Hepatocyte (in vitro differentiated cells): ENCODE results near the gene ANO2. TPM values are rescaled to one million over a fixed set of nuclear protein-coding genes. Genes with fewer than 3 reads are reported as not detected.

Experiments used
- DNase-seq: peaks from one replicate; pipeline ENCODE4 v3.0.0-alpha.2; 2016; ENCODE audit warnings: low spot score
- H2AFZ ChIP-seq: fragments of 200-600 bp; sonication (generic); 2 replicates; pipeline ENCODE4 v1.6.0; 2016; ENCODE audit warnings: antibody characterized with exemption, mild to moderate bottlenecking
- H3K27ac ChIP-seq: fragments of 200-600 bp; sonication (generic); 2 replicates; pipeline ENCODE4 v1.5.1; 2016; ENCODE audit warnings: mild to moderate bottlenecking
- H3K27me3 ChIP-seq: fragments of 200-600 bp; sonication (generic); 2 replicates; pipeline ENCODE4 v1.6.1; 2016
- H3K36me3 ChIP-seq: fragments of 200-600 bp; sonication (generic); replicated peaks from 2 replicates; pipeline ENCODE4 v1.5.1; 2016; ENCODE audit warnings: low read depth; ENCODE audit not compliant: insufficient read depth
- H3K4me1 ChIP-seq: fragments of 200-600 bp; sonication (generic); 2 replicates; pipeline ENCODE4 v1.5.1; 2016; ENCODE audit warnings: mild to moderate bottlenecking, moderate library complexity; ENCODE audit not compliant: insufficient read depth
- H3K4me2 ChIP-seq: fragments of 200-600 bp; sonication (generic); 2 replicates; pipeline ENCODE4 v1.6.0; 2016
- H3K4me3 ChIP-seq: fragments of 200-600 bp; sonication (generic); 2 replicates; pipeline ENCODE4 v1.5.1; 2016; ENCODE audit warnings: mild to moderate bottlenecking
- H3K79me2 ChIP-seq: fragments of 200-600 bp; sonication (generic); 2 replicates; pipeline ENCODE4 v1.6.0; 2017; ENCODE audit warnings: mild to moderate bottlenecking
- H3K9me2 ChIP-seq: fragments of 200-600 bp; sonication (generic); replicated peaks from 2 replicates; pipeline ENCODE4 v1.6.0; 2017; ENCODE audit warnings: mild to moderate bottlenecking; ENCODE audit not compliant: insufficient read depth
- H3K9me3 ChIP-seq: fragments of 200-600 bp; sonication (generic); 2 replicates; pipeline ENCODE4 v1.5.1; 2016; ENCODE audit warnings: low read depth, mild to moderate bottlenecking
- H4K20me1 ChIP-seq: fragments of 200-600 bp; sonication (generic); 2 replicates; pipeline ENCODE4 v1.6.0; 2016; ENCODE audit warnings: mild to moderate bottlenecking; ENCODE audit not compliant: insufficient read depth, poor library complexity, severe bottlenecking
- EZH2 ChIP-seq: fragments of 200-600 bp; sonication (generic); IDR thresholded peaks from 2 replicates; pipeline ENCODE4 v1.6.1; 2016; ENCODE audit warnings: antibody characterized with exemption, mild to moderate bottlenecking, borderline replicate concordance
- EZH2phosphoT487 ChIP-seq: fragments of 200-600 bp; sonication (generic); IDR thresholded peaks from one replicate; pipeline ENCODE4 v1.6.1; 2018; ENCODE audit warnings: antibody characterized with exemption, mild to moderate bottlenecking, low read depth, moderate library complexity; ENCODE audit not compliant: unreplicated experiment, severe bottlenecking
- WGBS: methylation state at CpG from one replicate; pipeline ENCODE4 v1.1.6; 2016; ENCODE audit warnings: low lambda C conversion rate; ENCODE audit errors: missing lambda C conversion rate; 5-methylcytosine and 5-hydroxymethylcytosine counted together
- polyA plus RNA-seq: library from polyadenylated mRNA; unstranded; fragments of >200 nt; fragmentation: Nextera tagmentation; extraction: Ambion mirVana; gene quantifications from 2 replicates; pipeline ENCODE4 v1.2.1, GENCODE V29; 2016
- total RNA-seq: library from RNA; depleted of rRNA; stranded (reverse); fragments of >200 nt; gene quantifications from 2 replicates; pipeline ENCODE4 v1.2.3, GENCODE V29; 2014
- TF ChIP-seq, protein P1 (sequence below): fragments of 200-600 bp; sonication (generic); IDR thresholded peaks from 2 replicates; pipeline ENCODE4 v1.5.1; 2016; ENCODE audit warnings: antibody characterized with exemption, mild to moderate bottlenecking; ENCODE audit not compliant: poor library complexity

Gene ANO2
- total and polyA plus RNA-seq, 2 experiments from 2014 or later, result 1.0 to 1.9 TPM

DNA sequence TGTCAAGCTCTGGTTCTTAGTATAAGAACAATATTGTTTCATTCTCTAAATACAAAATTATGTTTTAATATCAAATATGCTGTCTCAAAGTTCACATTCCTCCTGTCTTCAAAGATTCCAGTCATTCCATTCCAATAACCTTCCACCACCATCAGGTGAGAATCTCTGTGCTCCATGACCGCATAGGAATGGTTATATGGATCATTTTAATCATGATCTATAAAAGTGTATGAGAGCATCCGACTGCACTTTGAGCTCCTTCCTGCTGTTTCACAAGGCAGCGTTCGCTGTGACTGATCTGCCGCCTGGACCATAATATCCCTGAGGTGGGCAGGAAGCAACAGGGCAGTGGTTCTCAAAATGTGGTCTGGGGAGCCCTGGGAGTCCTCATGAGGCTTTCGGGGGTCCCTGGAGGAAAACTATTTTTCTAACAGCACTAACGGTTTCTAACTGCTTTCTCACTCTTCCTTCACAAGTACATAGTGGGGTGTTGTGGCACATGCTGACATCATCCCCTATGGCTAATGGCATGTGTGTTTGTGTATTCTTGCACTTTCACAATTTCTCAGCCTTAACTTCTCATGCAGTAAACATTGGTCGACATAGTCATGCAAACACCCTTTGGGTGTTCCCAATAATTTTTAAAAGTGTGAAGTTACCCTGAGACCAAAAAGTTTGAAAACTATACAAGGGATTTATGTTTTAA is 137.4 kb downstream of the ANO2 start:
- Histone ChIP-seq H3K9me3 (no peaks in the 10 kb centered on the region), H3K4me3 (no peak overlapping the region), H3K4me2 (no peak overlapping the region), H3K36me3 (no peaks in the 10 kb centered on the region), H3K9me2 (no peaks in the 10 kb centered on the region), H4K20me1 (no peaks in the 10 kb centered on the region), H2AFZ (no peak overlapping the region), H3K4me1 (peaks cover 4% of the 10 kb centered on the region), H3K27me3 (peaks cover 14% of the 10 kb centered on the region), H3K27ac (peak overlapping the region; percentile 44), H3K79me2 (no peaks in the 10 kb centered on the region)
- no peak for DNase-seq
- WGBS, result 72% methylated on average over 8 of the region's 8 CpGs
- TF ChIP-seq EZH2 (no peak), EZH2phosphoT487 (no peak)
- TF ChIP-seq, protein P1, sequence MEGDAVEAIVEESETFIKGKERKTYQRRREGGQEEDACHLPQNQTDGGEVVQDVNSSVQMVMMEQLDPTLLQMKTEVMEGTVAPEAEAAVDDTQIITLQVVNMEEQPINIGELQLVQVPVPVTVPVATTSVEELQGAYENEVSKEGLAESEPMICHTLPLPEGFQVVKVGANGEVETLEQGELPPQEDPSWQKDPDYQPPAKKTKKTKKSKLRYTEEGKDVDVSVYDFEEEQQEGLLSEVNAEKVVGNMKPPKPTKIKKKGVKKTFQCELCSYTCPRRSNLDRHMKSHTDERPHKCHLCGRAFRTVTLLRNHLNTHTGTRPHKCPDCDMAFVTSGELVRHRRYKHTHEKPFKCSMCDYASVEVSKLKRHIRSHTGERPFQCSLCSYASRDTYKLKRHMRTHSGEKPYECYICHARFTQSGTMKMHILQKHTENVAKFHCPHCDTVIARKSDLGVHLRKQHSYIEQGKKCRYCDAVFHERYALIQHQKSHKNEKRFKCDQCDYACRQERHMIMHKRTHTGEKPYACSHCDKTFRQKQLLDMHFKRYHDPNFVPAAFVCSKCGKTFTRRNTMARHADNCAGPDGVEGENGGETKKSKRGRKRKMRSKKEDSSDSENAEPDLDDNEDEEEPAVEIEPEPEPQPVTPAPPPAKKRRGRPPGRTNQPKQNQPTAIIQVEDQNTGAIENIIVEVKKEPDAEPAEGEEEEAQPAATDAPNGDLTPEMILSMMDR, result no peak

DNA sequence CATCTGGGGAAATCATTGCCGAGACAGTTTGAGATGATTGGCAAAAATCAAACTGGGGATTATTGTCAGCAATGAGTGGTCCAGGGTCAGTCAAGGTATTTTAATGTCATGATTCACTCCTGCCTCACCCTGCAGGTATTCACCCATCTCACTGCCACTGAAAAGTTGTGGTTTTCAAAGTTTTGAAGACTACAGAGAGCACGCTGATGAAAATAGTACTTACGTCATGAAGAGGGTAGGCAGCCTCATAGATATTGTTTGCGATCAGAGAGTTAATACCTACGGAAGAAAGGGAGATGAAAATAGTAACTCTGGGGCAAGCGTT is 138.0 kb downstream of the ANO2 start:
- peaks cover 4% of the 10 kb centered on the region for H3K4me1 ChIP-seq
- no peaks in the 10 kb centered on the region for H3K9me2 ChIP-seq
- no peaks in the 10 kb centered on the region for H3K79me2 ChIP-seq
- H3K36me3 ChIP-seq, result no peaks in the 10 kb centered on the region
- H3K4me2 ChIP-seq, result no peak overlapping the region
- TF ChIP-seq EZH2phosphoT487 (no peak), EZH2 (no peak)
- TF ChIP-seq, protein P1, result no peak
- 84% methylated on average over 6 of the region's 6 CpGs for WGBS
- no peaks in the 10 kb centered on the region for H3K9me3 ChIP-seq
- no peak overlapping the region for H3K27ac ChIP-seq
- no peak overlapping the region for H3K4me3 ChIP-seq
- peaks cover 15% of the 10 kb centered on the region for H3K27me3 ChIP-seq
- H4K20me1 ChIP-seq, result no peaks in the 10 kb centered on the region
- DNase-seq, result no peak
- H2AFZ ChIP-seq, result no peak overlapping the region

DNA sequence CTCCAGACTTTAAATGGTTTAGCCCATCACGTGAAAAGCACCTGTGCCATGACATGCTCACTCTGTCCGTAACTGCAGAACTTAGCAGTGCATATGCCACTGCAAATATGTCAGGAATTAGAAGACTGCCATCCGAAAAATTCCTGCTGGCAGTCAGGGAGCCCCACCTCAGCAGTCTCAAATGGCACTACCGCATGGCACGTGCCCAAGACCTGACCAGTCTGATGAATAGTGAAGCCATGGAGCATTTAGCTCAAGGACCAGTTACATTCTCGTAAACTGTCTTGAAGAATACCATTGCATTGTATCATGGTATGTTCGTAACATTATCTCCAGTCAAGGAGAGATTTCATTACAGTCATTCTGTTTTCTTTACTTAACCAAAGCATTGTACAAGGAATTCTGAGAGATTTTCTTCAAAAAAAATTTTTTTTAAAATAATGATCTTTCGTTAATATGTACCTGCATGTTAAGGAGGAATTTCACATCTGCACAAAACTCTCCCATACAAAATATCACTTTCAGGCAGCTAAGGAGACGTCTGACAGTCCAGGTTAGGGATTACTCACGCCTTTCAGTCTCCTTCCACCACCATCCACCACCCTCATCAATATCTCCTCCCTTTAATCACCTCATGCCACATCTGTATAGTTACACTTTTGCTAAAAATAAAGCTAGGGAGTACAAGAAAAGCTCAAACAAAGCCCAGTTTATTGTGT is 138.5 kb downstream of the ANO2 start:
- DNase-seq, result no peak
- Histone ChIP-seq H3K27ac (no peak overlapping the region), H3K79me2 (no peaks in the 10 kb centered on the region), H3K9me3 (no peaks in the 10 kb centered on the region), H3K36me3 (no peaks in the 10 kb centered on the region), H3K4me3 (no peak overlapping the region), H3K4me2 (no peak overlapping the region), H3K27me3 (peaks cover 15% of the 10 kb centered on the region), H3K4me1 (peaks cover 4% of the 10 kb centered on the region), H2AFZ (no peak overlapping the region), H3K9me2 (no peaks in the 10 kb centered on the region), H4K20me1 (no peaks in the 10 kb centered on the region)
- TF ChIP-seq EZH2phosphoT487 (no peak), EZH2 (no peak)
- TF ChIP-seq, protein P1, result no peak
- WGBS, result 86% methylated on average over 10 of the region's 10 CpGs
